ACC112 (cell line): ENCODE measurements around the gene KIAA1671.

Experiments used
- H2AFZ ChIP-seq: fragments of 200-600 bp; sonication (generic); one replicate; pipeline ENCODE4 v1.6.0; 2017; ENCODE audit warnings: antibody characterized with exemption, low read length; ENCODE audit not compliant: unreplicated experiment
- H3K27ac ChIP-seq: fragments of 200-600 bp; sonication (generic); 2 replicates; pipeline ENCODE4 v1.5.1; 2014; ENCODE audit warnings: low read depth, mild to moderate bottlenecking, antibody characterized with exemption, low read length, moderate library complexity
- H3K27me3 ChIP-seq: fragments of 200-600 bp; sonication (generic); 2 replicates; pipeline ENCODE4 v1.6.1; 2014; ENCODE audit warnings: mild to moderate bottlenecking, antibody characterized with exemption, low read length, moderate library complexity, mixed read lengths; ENCODE audit not compliant: insufficient read depth
- H3K36me3 ChIP-seq: fragments of 200-600 bp; sonication (generic); 2 replicates; pipeline ENCODE4 v1.6.1; 2016; ENCODE audit warnings: mild to moderate bottlenecking, antibody characterized with exemption, low read length, moderate library complexity, mixed read lengths; ENCODE audit not compliant: insufficient read depth
- H3K4me1 ChIP-seq: fragments of 200-600 bp; sonication (generic); one replicate; pipeline ENCODE4 v1.6.1; 2016; ENCODE audit warnings: low read length, mixed read lengths; ENCODE audit not compliant: insufficient read depth, unreplicated experiment, control insufficient read depth
- H3K4me3 ChIP-seq: fragments of 200-600 bp; sonication (generic); 2 replicates; pipeline ENCODE4 v1.5.1; 2014; ENCODE audit warnings: mild to moderate bottlenecking, low read depth, low read length
- H3K79me2 ChIP-seq: fragments of 200-600 bp; sonication (generic); one replicate; pipeline ENCODE4 v1.6.0; 2016; ENCODE audit warnings: low read length; ENCODE audit not compliant: control insufficient read depth, unreplicated experiment, insufficient read depth

KIAA1671 gene

DNA sequence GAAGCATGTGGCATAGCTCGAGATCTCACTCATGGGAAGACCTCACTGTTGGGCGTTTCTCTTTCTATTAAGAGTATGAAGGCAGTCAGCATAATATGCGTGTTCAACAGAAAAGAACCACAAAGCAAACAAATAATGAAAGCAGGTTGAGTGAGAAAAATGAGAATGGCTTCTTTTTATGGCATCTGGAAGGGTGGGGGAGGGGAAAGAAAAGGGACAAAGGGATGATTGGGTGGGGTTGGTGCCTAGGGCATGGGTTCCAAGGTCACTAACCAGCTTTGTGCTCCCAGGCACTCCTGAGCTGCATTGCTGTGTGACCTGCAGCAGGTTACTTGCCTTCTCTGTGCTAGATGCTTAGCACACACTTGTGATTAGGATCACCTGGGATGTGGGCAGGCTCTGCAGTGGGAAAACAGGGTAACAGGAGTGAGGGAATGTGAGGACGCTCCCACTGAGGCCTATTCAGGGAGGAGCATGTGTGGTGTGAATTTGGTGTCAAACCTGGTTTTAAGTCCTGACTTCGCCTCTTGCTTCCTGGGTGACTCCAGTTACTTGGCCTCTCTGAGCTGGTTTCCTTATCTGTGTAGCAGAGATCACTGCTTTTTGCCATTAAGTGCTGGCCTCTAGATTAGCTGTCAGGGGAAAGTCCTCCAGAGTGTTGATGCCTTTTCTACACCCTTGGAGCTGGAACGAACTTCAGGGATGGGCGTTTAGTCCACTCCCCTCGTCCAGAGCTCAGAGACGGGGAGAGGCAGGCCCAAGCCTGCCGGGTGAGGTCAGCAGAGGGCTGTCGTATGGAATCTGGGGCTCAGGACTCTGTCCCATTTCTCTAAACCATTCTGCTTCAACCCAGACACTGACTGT lies 74.8 kb downstream of the KIAA1671 start:
- H3K4me1 ChIP-seq: peaks cover 17% of the 10 kb centered on the region
- 0 out of 2 replicates have a peak overlapping the region, but pooled peaks have one; percentile 80 for H3K27ac ChIP-seq
- no peak overlapping the region for H3K4me3 ChIP-seq
- H3K27me3 ChIP-seq: no peaks in the 10 kb centered on the region
- H2AFZ ChIP-seq: no peak overlapping the region
- no peaks in the 10 kb centered on the region for H3K36me3 ChIP-seq
- H3K79me2 ChIP-seq: no peaks in the 10 kb centered on the region

DNA sequence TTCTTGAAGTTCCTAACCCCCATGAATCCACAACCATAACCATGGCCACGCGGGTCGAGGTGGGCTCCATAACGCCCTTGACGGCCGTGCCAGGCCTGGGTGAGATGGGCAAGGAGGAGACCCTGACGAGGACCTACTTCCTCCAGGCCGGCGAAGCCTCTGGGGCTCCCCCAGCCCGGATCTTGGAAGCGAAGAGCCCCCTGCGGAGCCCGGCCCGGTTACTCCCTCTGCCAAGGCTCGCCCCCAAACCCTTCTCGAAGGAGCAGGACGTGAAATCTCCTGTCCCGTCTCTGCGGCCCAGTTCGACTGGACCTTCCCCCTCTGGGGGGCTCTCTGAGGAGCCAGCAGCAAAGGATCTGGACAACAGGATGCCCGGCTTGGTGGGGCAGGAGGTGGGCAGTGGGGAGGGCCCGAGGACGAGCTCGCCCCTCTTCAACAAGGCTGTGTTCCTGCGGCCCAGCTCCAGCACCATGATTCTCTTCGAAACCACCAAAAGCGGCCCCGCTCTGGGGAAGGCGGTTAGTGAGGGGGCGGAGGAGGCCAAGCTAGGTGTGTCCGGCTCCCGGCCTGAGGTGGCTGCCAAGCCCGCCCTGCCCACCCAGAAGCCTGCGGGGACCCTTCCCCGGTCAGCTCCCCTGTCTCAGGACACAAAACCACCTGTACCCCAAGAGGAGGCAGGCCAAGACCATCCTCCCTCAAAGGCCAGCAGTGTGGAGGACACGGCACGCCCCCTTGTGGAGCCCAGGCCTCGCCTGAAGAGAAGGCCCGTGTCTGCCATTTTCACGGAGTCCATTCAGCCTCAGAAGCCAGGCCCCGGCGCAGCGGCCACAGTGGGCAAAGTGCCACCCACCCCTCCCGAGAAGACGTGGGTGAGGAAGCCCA lies 75.7 kb downstream of the KIAA1671 start:
- no peaks in the 10 kb centered on the region for H3K27me3 ChIP-seq
- H3K36me3 ChIP-seq: no peaks in the 10 kb centered on the region
- H3K4me1 ChIP-seq: peaks cover 17% of the 10 kb centered on the region
- H3K27ac ChIP-seq: no peak overlapping the region
- H2AFZ ChIP-seq: no peak overlapping the region
- no peak overlapping the region for H3K4me3 ChIP-seq
- H3K79me2 ChIP-seq: no peaks in the 10 kb centered on the region

DNA sequence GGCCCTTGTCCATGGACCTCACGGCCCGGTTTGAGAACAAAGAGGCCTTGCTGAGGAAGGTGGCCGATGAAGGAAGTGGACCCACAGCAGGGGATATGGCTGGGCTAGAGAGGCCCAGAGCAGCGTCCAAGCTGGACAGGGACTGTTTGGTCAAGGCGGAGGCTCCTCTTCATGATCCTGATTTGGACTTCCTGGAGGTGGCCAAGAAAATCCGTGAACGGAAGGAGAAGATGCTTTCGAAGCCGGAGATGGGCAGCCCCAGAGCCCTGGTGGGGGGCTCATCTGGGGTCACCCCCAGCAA lies 76.3 kb downstream of the KIAA1671 start:
- Histone ChIP-seq H3K36me3 (no peaks in the 10 kb centered on the region), H3K4me1 (peaks cover 17% of the 10 kb centered on the region), H3K27me3 (no peaks in the 10 kb centered on the region), H3K27ac (no peak overlapping the region), H2AFZ (no peak overlapping the region), H3K4me3 (no peak overlapping the region), H3K79me2 (no peaks in the 10 kb centered on the region)

DNA sequence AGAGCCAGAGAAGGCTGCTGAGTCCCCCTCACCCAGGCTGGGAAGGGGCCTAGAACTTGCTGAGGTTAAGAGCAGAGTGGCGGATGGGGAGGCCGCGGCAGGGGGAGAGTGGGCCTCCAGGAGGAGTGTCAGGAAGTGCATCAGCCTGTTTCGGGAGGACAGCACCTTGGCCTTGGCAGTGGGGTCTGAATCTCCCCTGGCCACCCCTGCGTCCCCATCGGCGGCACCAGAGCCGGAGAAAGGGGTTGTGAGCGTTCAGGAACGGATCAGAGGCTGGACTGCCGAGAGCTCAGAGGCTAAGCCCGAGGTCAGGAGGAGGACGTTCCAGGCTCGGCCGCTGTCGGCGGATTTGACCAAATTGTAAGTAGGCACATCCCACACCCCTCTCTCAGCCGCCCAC lies 76.7 kb downstream of the KIAA1671 start:
- Histone ChIP-seq H3K27me3 (no peaks in the 10 kb centered on the region), H3K4me1 (peaks cover 17% of the 10 kb centered on the region)

DNA sequence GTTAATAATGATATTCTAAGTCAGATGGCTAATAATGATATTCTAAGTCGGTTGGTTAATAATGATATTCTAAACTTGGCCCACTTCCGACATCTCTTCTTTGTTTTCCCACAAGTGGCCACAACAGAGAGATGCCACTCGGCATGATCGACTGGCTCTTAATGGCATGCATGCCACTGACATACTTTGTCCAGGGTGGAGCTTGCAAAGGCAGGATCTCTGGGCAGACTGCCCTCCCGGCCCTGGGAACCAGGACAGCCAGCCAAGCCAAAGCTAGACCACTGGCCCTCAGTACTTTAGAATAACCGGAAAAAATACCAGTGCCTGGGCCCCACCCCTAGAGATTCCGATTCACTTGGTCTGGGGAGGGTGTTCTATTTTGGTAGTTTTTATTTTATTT lies 78.1 kb downstream of the KIAA1671 start:
- Histone ChIP-seq H3K36me3 (no peaks in the 10 kb centered on the region), H3K27ac (no peak overlapping the region), H3K27me3 (no peaks in the 10 kb centered on the region), H2AFZ (no peak overlapping the region), H3K4me1 (peaks cover 13% of the 10 kb centered on the region), H3K4me3 (no peak overlapping the region), H3K79me2 (no peaks in the 10 kb centered on the region)

More for the DNA sequence above, 76.7 kb downstream of the KIAA1671 start:
- no peaks in the 10 kb centered on the region for H3K36me3 ChIP-seq
- no peaks in the 10 kb centered on the region for H3K79me2 ChIP-seq
- H3K4me3 ChIP-seq: no peak overlapping the region
- no peak overlapping the region for H2AFZ ChIP-seq
- H3K27ac ChIP-seq: no peak overlapping the region

DNA sequence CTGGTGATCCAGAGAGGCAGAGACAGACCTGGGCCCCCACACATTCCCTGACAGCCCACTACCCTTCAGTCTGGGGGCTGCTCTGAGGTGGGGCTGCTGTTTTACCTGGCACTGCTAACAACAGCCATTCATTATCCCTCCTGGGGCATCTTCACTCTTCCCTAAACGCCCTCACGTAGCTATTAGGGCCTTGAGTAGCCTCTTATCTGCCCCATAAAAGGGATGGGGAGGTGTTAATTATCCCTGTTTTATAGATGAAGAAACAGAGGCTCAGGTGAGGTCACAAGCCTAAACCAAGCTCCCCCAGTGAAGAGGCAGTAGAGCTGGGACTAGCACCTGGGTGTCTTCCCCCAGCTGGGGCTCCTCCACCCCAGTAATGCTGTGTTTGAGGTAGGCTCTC lies 79.5 kb downstream of the KIAA1671 start:
- H3K79me2 ChIP-seq: no peaks in the 10 kb centered on the region
- peaks cover 3% of the 10 kb centered on the region for H3K4me1 ChIP-seq

DNA sequence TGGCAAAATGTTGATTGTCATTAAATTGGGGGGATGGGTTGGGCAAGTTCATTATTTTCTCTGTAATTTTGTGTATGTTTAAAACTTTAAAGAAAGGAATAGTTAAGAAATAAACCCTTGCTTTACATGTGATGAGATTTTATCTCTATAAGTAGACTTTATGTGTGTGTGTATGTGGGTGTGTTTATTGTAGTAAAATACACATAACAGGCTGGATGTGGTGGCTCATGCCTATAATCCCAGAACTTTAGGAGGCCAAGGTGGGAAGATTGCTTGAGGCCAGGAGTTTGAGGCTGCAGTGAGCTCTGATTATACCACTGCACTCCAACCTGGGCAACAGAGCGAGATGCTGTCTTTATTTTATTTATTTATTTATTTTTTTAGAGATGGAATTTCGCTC lies 83.2 kb downstream of the KIAA1671 start:
- Histone ChIP-seq H3K36me3 (no peaks in the 10 kb centered on the region), H2AFZ (no peak overlapping the region), H3K79me2 (no peaks in the 10 kb centered on the region), H3K4me3 (no peak overlapping the region), H3K27me3 (no peaks in the 10 kb centered on the region), H3K4me1 (no peaks in the 10 kb centered on the region), H3K27ac (no peak overlapping the region)

More for the DNA sequence above, 79.5 kb downstream of the KIAA1671 start:
- Histone ChIP-seq H3K4me3 (no peak overlapping the region), H3K27me3 (no peaks in the 10 kb centered on the region), H3K27ac (no peak overlapping the region), H2AFZ (no peak overlapping the region), H3K36me3 (no peaks in the 10 kb centered on the region)

DNA sequence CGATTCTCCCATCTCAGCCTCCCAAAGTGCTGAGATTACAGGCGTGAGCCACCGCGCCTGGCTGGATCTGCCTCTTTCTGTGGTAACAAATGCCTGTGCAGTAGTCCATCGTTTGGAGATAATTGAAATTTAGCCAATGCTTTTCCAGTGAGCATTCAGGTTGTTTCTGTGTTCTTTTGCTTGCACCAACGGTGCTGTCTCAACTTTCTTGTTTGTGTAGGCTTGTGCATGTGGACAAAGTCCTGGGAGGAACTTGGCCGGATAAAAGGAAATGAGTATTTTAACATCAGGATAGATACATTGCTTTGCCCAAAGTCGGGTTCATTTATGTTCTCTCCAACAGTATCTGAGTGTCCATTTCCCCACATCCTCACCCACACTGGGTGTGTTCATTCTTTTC lies 85.7 kb downstream of the KIAA1671 start:
- Histone ChIP-seq H3K4me3 (no peak overlapping the region), H3K27me3 (no peaks in the 10 kb centered on the region), H3K27ac (no peak overlapping the region), H3K4me1 (no peaks in the 10 kb centered on the region), H3K79me2 (no peaks in the 10 kb centered on the region), H3K36me3 (no peaks in the 10 kb centered on the region), H2AFZ (no peak overlapping the region)

DNA sequence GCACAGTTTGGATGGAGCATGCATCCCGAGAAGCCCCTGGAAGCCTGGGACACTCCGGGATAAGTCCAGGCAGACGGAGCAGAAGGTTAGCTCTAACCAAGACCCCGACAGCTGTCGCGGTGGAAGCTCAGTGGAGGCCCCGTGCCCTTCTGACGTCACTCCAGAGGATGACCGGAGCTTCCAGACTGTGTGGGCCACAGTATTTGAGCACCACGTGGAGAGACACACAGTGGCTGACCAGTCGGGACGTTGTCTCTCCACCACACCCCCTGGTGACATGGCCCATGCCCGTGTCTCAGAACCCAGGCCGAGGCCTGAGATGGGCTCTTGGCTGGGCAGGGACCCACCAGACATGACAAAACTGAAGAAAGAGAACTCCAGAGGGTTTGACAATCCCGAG lies 86.3 kb downstream of the KIAA1671 start:
- H2AFZ ChIP-seq: no peak overlapping the region
- H3K4me1 ChIP-seq: no peaks in the 10 kb centered on the region
- H3K4me3 ChIP-seq: no peak overlapping the region
- no peaks in the 10 kb centered on the region for H3K79me2 ChIP-seq
- no peak overlapping the region for H3K27ac ChIP-seq
- no peaks in the 10 kb centered on the region for H3K36me3 ChIP-seq
- no peaks in the 10 kb centered on the region for H3K27me3 ChIP-seq

DNA sequence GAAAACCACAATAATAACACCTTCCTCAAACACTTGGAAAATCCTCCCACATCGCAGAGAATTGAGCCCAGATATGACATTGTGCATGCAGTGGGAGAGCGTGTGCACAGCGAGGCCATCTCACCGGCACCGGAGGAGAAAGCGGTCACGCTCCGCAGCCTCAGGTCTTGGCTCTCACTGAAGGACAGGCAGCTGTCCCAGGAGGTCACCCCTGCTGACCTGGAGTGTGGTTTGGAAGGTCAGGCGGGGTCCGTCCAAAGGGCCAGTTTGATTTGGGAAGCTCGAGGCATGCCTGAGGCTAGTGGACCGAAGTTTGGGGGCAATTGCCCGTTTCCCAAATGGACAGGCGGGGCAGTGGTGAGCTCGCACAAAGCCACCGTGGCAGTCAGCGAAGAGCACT lies 86.7 kb downstream of the KIAA1671 start:
- H3K4me1 ChIP-seq: no peaks in the 10 kb centered on the region
- no peaks in the 10 kb centered on the region for H3K27me3 ChIP-seq
- no peak overlapping the region for H3K4me3 ChIP-seq
- no peak overlapping the region for H3K27ac ChIP-seq
- H2AFZ ChIP-seq: no peak overlapping the region
- H3K79me2 ChIP-seq: no peaks in the 10 kb centered on the region
- no peaks in the 10 kb centered on the region for H3K36me3 ChIP-seq

DNA sequence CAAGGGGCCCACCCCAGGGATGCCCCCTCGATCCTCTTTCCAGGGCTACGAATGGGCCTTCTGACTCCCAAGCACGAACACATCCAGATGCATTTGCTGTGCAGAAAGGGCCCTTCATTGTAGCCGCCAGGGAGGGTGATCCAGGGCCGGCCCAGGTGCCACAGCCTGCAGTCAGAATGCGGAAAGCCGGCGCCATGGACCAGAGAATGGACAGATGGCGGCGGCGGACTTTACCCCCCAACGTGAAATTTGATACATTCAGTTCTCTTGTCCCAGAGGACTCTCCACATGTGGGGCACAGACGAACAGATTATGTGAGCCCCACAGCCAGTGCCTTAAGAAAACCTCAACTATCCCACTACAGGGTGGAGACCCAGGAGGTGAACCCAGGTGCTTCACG lies 87.2 kb downstream of the KIAA1671 start:
- Histone ChIP-seq H3K4me3 (no peak overlapping the region), H3K79me2 (no peaks in the 10 kb centered on the region), H3K4me1 (no peaks in the 10 kb centered on the region), H3K27ac (no peak overlapping the region), H3K27me3 (no peaks in the 10 kb centered on the region), H2AFZ (no peak overlapping the region), H3K36me3 (no peaks in the 10 kb centered on the region)
